CD4-positive, alpha-beta T cell treated with Interleukin-2 at 100 ng/mL for 4 hours (primary cell): ENCODE data around the gene OGFR.

Source experiments
- DNase-seq: peaks from one replicate; pipeline ENCODE4 v3.0.0-alpha.2; 2020; ENCODE audit warnings: low spot score

The OGFR gene

GRCh38 chr20:62860391-62860923 is 55.8 kb downstream of the OGFR start:
- no peak for DNase-seq

GRCh38 chr20:62860924-62861691 is 56.5 kb downstream of the OGFR start:
- peak; percentile 29 for DNase-seq

DNA sequence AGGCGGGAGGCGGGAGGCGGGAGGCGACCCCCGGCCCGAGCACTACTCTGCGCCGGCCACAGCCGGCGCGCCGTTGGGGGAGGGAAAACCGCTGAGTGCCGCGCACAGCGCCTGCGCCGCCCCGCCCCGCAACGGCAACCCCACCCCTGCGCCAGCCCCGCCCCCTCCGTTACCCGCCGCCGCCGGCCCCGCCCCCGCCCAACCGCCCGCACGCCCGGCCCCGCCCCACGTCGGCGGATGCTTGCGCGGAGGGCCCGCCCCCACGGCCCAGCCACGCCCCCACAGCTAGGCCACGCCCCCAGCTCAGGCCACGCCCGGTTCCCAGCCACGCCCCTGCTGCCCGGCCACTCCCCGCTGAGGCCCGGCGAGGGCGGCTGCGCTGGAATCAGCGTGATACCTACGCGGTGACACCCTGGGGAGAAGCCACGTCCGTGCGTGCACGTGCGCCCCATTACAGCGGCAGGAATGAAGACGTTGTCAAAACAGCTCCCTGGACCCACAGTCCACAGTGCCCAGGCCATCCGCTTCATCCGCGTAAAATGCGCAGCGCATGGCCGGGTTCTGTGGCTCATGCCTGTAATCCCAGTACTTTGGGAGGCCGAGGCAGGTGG is 57.2 kb downstream of the OGFR start, which contains the start of gene TCFL5:
TSS of gene TCFL5 (minus strand) at position 97 of the 611 bp plus-strand sequence. CDS start 152 bp downstream, outside the sequence.
- DNase-seq: peak; percentile 91
